ENCODE results near the gene AKR1C1. TPM values are rescaled to one million over a fixed set of nuclear protein-coding genes. Genes with fewer than 3 reads are reported as not detected.
A peak's percentile ranks its signal among the peaks of the same experiment; 100 is the strongest.
"Not testable (repeated sequence)": the region's sequence is repeated elsewhere in the genome, so short reads cannot be mapped to it uniquely, and the experiment has no call there.

AKR1C1 gene
- total RNA-seq, 1 donor from 2014 or later: 14.5 TPM

- Mint-ChIP-seq H3K27ac (no peak overlapping the region), H3K9me3 (peaks cover 5% of the 10 kb centered on the region), H3K4me3 (no peak overlapping the region), H3K36me3 (no peaks in the 10 kb centered on the region), H3K27me3 (no peaks in the 10 kb centered on the region), H3K4me1 (ENCODE audit: unreplicated experiment) (no peaks in the 10 kb centered on the region)
- TF ChIP-seq CTCF (conservative IDR thresholded peaks at IDR 0.05): no peak
- no peak for DNase-seq (ENCODE audit: extremely low spot score, unreplicated experiment)
Observed at GRCh38 chr10:4931587-4931986, 31.6 kb upstream of the AKR1C1 start.

- no peaks in the 10 kb centered on the region for H3K4me1 Mint-ChIP-seq (ENCODE audit: unreplicated experiment)
- H3K36me3 Mint-ChIP-seq: no peaks in the 10 kb centered on the region
- TF ChIP-seq CTCF (conservative IDR thresholded peaks at IDR 0.05): no peak
- DNase-seq (ENCODE audit: extremely low spot score, unreplicated experiment): no peak
- H3K27ac Mint-ChIP-seq: no peak overlapping the region
- H3K9me3 Mint-ChIP-seq: no peaks in the 10 kb centered on the region
- H3K27me3 Mint-ChIP-seq: peaks cover 3% of the 10 kb centered on the region
- no peak overlapping the region for H3K4me3 Mint-ChIP-seq
Observed at GRCh38 chr10:4934391-4934987, 28.7 kb upstream of the AKR1C1 start.

- H3K4me1 Mint-ChIP-seq (ENCODE audit: unreplicated experiment): no peaks in the 10 kb centered on the region
- no peak for TF ChIP-seq CTCF (conservative IDR thresholded peaks at IDR 0.05)
- no peak for DNase-seq (ENCODE audit: extremely low spot score, unreplicated experiment)
- H3K27ac Mint-ChIP-seq: no peak overlapping the region
- H3K27me3 Mint-ChIP-seq: peaks cover 3% of the 10 kb centered on the region
- no peaks in the 10 kb centered on the region for H3K36me3 Mint-ChIP-seq
- no peaks in the 10 kb centered on the region for H3K9me3 Mint-ChIP-seq
- H3K4me3 Mint-ChIP-seq: no peak overlapping the region
Observed at GRCh38 chr10:4937346-4937745, 25.9 kb upstream of the AKR1C1 start.

GRCh38 chr10:4939224-4940072 lies 23.8 kb upstream of the AKR1C1 start:
- Mint-ChIP-seq H3K36me3 (no peaks in the 10 kb centered on the region), H3K27ac (peak overlapping the region; percentile 70), H3K4me1 (ENCODE audit: unreplicated experiment) (no peaks in the 10 kb centered on the region), H3K4me3 (no peak overlapping the region), H3K9me3 (no peaks in the 10 kb centered on the region), H3K27me3 (peaks cover 3% of the 10 kb centered on the region)
- no peak for TF ChIP-seq CTCF (conservative IDR thresholded peaks at IDR 0.05)
- no peak for DNase-seq (ENCODE audit: extremely low spot score, unreplicated experiment)

GRCh38 chr10:4940073-4940428 lies 23.2 kb upstream of the AKR1C1 start:
- H3K27ac Mint-ChIP-seq: peak overlapping the region; percentile 70
- not testable (repeated sequence) for H3K4me1 Mint-ChIP-seq (ENCODE audit: unreplicated experiment); H3K36me3 Mint-ChIP-seq; H3K4me3 Mint-ChIP-seq; H3K27me3 Mint-ChIP-seq; DNase-seq (ENCODE audit: extremely low spot score, unreplicated experiment); H3K9me3 Mint-ChIP-seq

GRCh38 chr10:4940909-4941308 lies 22.3 kb upstream of the AKR1C1 start:
- not testable (repeated sequence) for H3K27me3 Mint-ChIP-seq; H3K27ac Mint-ChIP-seq; H3K36me3 Mint-ChIP-seq; DNase-seq (ENCODE audit: extremely low spot score, unreplicated experiment); H3K9me3 Mint-ChIP-seq; H3K4me3 Mint-ChIP-seq; H3K4me1 Mint-ChIP-seq (ENCODE audit: unreplicated experiment)
